ENCODE measurements around the gene DPM1.

DPM1 gene
- long read RNA-seq, donor 1, transcript DPM1-203 (9 exons, 1,075 nt), result major isoform, 21 of 137 reads
- long read RNA-seq, donor 1, partial matches to known transcripts, result 90 of 137 reads
- long read RNA-seq, donor 1, other reads (novel, unspliced or antisense), result 24 of 137 reads
- long read RNA-seq, donor 2, transcript DPM1-203 (9 exons, 1,075 nt), result major isoform, 11 of 68 reads
- long read RNA-seq, donor 2, partial matches to known transcripts, result 41 of 68 reads
- long read RNA-seq, donor 2, other reads (novel, unspliced or antisense), result 14 of 68 reads
- long read RNA-seq, donor 3, partial matches to known transcripts, result 33 of 48 reads
- long read RNA-seq, donor 3, other reads (novel, unspliced or antisense), result 9 of 48 reads
- long read RNA-seq, donor 4, transcript DPM1-203 (9 exons, 1,075 nt), result major isoform, 10 of 67 reads
- long read RNA-seq, donor 4, partial matches to known transcripts, result 43 of 67 reads
- long read RNA-seq, donor 4, other reads (novel, unspliced or antisense), result 12 of 67 reads
- long read RNA-seq, donor 5, transcript DPM1-203 (9 exons, 1,075 nt), result major isoform, 12 of 71 reads
- long read RNA-seq, donor 5, partial matches to known transcripts, result 47 of 71 reads
- long read RNA-seq, donor 5, other reads (novel, unspliced or antisense), result 12 of 71 reads
- long read RNA-seq, donor 6, transcript DPM1-203 (9 exons, 1,075 nt), result major isoform, 10 of 53 reads
- long read RNA-seq, donor 6, partial matches to known transcripts, result 34 of 53 reads
- long read RNA-seq, donor 6, other reads (novel, unspliced or antisense), result 9 of 53 reads
- long read RNA-seq, donor 7, transcript DPM1-203 (9 exons, 1,075 nt), result major isoform, 11 of 102 reads
- long read RNA-seq, donor 7, partial matches to known transcripts, result 67 of 102 reads
- long read RNA-seq, donor 7, other reads (novel, unspliced or antisense), result 23 of 102 reads
- long read RNA-seq, donor 8, transcript DPM1-203 (9 exons, 1,075 nt), result major isoform, 9 of 88 reads
- long read RNA-seq, donor 8, partial matches to known transcripts, result 64 of 88 reads
- long read RNA-seq, donor 8, other reads (novel, unspliced or antisense), result 12 of 88 reads

GRCh38 chr20:50957798-50958614 is at the start of gene DPM1:
TSS of gene DPM1 (minus strand) at chr20:50958532. CDS start at chr20:50958523, 9 bp downstream.
- DNase-seq, result peak; percentile 95

- DNase-seq, result no peak
These were observed 46.9 kb upstream of the DPM1 start for GRCh38 chr20:51005214-51005613.

DNA sequence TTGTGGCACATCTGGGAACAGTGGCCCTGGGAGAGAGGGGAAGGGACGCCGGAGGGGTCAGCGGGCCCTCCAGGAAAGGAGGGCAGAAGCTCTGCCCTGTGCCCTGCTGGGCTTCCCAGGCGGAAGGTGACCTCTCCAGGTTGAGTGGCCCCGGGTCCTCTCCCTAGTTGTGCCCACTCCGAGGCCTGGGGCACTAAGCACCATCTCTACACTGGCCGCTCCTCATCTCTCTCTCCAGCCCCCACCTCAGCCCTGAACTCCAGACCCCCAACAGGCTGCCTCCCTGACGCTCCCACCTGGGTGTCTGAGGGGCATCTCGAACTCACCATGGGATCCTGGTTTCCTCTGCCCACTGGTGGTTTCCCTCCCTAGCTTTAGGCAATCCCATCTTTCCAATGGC is 46.4 kb upstream of the DPM1 start:
- no peak for DNase-seq

DNA sequence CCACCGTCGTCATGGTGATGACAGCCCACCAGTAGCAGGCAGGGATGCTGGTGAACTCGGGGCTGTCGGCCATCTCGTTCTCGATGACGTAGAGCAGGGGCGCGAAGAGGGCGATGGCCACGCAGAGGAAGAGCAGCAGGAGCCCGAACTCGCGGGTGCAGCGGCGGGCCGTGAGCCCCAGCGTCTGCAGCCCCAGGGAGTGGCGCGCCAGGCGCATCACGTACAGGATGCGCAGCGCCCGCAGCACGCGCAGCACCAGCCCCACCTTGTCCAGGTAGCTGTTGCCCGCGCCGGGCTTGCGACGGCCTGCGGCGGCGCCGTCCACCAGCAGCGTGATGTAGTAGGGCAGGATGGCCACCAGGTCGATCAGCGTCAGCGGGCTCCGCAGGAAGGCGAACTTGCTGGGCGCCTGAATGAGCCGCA is 46.0 kb upstream of the DPM1 start:
- no peak for DNase-seq

GRCh38 chr20:51003753-51004152 is 45.4 kb upstream of the DPM1 start:
- DNase-seq, result peak; percentile 46

- DNase-seq, result no peak
These were observed 44.3 kb upstream of the DPM1 start for GRCh38 chr20:51002633-51003032.

DNA sequence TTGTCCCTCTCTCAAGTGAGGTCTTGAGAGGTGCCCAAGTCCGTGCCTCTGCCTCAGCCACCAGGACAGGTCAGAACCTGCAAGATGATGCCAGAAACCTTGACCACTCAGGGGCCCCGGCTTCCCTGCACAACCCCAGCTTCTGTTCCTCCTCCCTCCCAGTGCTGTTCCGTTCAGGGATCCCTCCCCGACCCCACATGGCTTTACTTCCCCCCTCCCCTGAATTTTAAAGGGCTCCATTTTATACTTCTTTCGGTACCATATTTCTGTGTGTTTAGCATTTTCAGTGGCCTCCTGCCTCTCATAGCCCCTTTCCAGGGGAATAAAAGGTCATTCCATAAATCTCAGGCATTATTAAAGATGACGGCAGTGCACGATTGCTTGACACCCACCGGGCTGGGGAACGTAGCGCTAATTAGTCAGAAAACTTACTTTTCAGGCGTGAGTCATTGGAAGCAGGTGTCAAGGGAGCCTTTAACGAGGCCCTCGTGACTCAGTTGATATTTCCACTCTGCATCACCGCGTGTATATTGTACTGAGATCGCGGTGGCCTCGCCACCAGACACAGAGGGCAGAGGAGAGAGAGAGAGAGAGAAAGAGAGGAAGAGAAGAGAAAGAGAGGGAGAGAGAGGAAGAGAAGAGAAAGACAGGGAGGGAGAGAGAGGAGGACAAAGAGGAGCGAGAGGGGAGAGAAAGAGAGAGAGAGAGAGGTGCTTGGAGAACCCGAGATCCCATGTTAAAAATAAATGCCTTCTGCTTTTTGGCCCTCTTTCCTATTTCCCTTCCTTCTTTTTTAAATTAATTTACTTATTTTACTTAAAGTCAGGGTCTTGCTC is 43.3 kb upstream of the DPM1 start:
- no peak for DNase-seq

- DNase-seq, result no peak
These were observed 41.0 kb upstream of the DPM1 start for GRCh38 chr20:50999355-50999754.

DNA sequence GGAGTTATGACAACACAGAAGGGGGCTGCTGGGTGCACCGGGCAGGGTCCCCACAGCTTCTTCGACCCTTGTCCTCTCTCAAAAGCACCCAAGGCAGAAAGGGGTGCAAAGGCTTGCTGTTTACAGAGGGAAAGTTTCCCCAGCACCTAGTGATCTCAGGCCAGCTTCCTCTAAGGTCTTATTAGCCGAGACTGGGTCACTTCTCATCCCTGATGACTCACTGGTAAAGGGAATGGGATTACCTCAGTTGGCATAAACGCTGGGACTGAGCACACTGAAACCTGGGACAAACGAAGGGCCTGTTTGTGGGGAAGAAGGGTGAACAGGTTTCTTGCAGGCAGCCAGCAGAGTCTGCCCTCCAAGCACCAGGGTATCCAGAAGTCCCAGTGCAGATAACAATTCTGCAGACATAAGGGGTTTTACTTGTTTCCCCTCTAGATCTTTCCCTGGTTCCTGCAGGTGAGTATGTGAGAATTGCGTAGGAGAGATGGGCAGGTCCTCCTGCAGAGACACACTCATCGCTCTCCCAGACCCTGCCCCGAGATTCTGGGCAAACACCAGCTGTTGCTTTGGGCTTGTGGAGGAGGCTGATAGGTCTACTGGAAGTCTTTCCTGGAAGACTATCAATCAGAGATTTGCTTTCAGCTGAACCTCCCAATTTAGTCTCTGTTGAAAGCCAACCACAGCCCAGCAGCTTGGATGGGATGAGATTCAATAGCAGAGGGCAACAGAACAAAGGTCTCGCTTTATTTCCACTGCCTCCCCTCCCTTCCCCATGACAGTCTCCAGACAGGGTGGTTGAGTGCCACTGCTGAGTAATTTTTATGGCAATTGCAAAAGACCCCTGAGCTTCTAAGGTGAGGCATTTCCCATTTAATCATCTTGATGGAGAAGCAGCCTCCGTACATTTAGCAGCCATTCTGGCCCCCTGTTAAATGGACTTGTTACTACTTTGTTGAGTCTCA is 38.9 kb upstream of the DPM1 start:
- no peak for DNase-seq

- no peak for DNase-seq
These were observed 37.2 kb upstream of the DPM1 start for GRCh38 chr20:50995506-50995905.

- no peak for DNase-seq
These were observed 35.5 kb upstream of the DPM1 start for GRCh38 chr20:50993876-50994275.

- DNase-seq, result no peak
These were observed 34.6 kb upstream of the DPM1 start for GRCh38 chr20:50992733-50993457.

- DNase-seq, result no peak
These were observed 34.0 kb upstream of the DPM1 start for GRCh38 chr20:50992336-50992732.

DNA sequence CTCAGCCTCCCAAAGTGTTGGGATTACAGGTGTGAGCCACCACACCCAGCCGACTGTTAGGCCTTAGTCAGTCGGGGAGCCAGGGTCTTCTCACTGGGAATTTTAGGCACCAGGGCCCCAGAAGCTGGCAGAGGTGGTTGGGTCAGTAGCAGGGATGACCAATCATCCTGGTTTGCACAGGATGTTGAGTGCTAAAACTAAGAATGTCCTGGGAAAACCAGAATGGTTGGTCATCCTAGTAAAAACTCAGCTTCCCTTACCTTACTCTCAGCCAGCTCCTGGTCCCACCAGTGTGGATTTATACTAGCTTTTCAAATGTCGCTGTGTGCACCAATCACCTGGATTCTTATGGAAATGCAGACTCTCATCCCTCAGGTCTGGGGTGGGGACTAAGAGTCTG is 32.7 kb upstream of the DPM1 start:
- DNase-seq, result no peak

GRCh38 chr20:50987493-50988210 is 29.3 kb upstream of the DPM1 start:
- peak; percentile 45 for DNase-seq

- no peak for DNase-seq
These were observed 25.0 kb upstream of the DPM1 start for GRCh38 chr20:50983321-50983720.

DNA sequence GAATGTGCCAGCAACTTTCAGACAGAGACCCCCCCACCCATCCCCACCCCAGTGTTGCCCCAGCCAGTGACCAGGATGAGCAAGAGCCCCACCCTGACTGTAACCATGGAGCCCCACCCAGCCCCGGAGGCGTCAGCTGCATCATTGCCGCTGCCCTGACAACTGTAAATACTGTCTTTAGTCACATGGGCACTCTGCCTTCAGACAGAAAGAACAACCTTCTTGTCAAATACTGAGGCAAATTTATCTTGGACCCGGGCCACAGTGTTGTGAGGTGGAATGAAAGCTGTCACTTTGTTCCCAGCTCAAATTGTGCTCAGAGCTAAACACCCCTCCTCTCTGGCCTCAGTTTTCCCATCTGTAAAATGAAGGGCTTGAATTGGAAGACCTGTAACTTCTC is 24.0 kb upstream of the DPM1 start:
- DNase-seq, result no peak

- DNase-seq, result no peak
These were observed 23.3 kb upstream of the DPM1 start for GRCh38 chr20:50981714-50982048.
